ENCODE measurements around the gene TEAD3.

TEAD3 gene

DNA sequence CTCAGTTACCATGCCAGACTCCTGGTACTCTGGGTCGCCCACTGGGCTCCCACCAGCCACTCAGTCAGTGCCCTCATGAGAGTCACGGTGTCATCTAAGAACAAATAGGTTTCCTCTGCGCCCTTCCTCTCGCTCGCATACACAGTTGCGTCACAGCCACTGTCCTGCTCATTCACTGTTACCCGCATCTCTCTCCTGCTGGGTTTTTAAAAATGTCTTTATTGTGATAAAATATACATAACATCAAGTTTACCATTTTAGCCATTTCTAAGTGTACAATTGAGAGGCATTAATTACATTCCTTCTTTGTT, 4.0 kb downstream of the TEAD3 start:
- DNase-seq (ENCODE audit: low read depth in 1 of 2, low spot score in 1 of 2) = no peak

- DNase-seq (ENCODE audit: low read depth in 1 of 2, low spot score in 1 of 2) = no peak
These were observed 4.5 kb downstream of the TEAD3 start for GRCh38 chr6:35492258-35492973.

DNA sequence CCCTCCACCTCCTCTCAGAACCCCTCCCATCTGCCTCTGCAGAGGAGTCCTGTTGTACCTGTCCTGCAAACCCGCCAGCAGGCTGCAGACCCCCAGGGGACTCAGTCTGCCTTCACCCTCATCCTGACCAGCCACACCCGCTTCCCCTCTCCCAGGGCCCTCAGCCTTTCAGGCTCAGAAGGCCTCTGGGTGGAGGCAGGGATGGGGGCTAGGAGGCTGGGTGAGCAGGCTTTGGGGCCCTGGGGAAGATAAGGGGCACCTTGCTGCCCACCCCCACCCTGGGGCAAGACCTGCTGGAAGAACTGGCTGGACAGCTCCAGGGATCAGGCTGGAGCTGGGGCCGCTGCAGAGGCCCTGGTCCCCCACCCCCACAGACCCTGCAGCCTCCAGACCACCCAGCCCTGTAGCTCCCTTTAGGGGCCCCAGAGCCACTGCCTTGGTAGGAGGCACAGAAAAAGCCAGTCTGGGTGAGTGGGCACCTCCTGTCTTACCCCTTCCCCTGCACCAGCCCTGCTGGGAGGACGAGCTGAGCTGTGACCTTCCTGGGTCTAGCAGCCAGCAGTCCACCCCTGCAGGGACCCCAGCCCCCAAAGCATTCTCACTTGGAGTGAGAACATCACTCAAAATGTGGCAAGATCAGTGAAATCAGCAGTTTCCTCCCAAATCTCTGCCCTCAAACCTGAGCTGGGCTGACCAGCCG, 5.2 kb downstream of the TEAD3 start:
- no peak for DNase-seq (ENCODE audit: low read depth in 1 of 2, low spot score in 1 of 2)

- no peak for DNase-seq (ENCODE audit: low read depth in 1 of 2, low spot score in 1 of 2)
These were observed 5.9 kb downstream of the TEAD3 start for GRCh38 chr6:35490821-35491557.

- no peak for DNase-seq (ENCODE audit: low read depth in 1 of 2, low spot score in 1 of 2)
These were observed 6.7 kb downstream of the TEAD3 start for GRCh38 chr6:35489995-35490791.

- no peak for DNase-seq (ENCODE audit: low read depth in 1 of 2, low spot score in 1 of 2)
These were observed 7.8 kb downstream of the TEAD3 start for GRCh38 chr6:35489066-35489465.

DNA sequence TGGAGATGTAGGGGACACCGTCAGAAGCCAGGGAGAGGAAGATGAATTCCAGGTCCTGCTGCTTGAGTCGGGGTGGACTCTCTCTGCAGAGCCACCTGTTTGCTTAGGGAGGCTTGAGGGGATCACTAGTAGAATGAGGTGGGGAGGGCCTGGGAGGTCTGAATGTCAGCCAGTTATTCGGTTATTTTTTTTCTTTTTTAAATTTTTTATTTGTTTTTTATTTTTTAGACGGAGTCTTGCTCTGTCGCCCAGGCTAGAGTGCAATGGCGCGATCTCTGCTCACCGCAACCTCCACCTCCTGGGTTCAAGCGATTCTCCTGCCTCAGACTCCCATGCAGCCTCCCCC, 8.4 kb downstream of the TEAD3 start:
- no peak for DNase-seq (ENCODE audit: low read depth in 1 of 2, low spot score in 1 of 2)

- DNase-seq (ENCODE audit: low read depth in 1 of 2, low spot score in 1 of 2) = no peak
These were observed 9.0 kb downstream of the TEAD3 start for GRCh38 chr6:35487658-35488516.

DNA sequence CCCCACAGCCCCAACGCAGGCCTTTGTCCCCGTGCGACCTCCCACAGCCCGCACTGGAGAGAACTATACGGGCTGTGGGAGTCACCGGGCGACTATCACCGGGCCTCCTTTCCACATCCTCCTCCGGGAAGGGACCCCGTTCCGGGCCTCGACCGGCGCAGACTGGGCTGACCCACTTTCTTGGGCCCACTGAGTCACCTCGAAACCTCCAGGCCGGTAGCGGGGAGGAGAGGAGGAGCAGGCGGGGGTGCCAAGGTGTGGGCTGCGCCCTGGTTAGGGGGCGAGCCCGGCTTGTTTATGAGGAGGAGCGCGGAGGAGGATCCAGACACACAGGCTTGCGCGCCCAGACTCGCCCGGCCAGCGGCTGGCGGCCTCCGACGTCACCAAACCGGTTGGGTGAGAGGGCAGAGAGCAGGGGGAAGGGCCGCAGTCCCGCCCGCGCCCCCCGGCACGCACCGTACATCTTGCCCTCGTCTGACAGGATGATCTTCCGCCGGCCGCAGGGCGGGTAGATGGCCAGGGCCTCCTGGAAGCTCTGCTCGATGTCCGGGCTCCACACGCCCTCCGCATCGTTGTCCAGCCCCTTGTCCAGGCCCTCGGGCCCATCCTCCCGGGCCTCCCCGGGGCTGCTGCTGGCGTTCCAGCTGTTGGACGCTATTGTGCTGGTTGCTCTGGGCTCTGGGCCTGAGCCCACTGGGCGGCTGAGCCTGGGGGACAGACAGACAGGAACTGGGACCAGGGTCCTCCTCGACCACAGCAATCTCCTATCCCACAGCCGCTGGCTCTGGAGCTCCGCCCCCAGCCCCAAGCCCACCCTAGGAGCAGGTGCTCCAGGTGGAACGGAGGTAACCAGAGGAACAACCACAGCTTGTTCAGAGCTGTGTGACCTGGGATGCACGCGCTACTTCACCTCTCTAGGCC, 10.6 kb downstream of the TEAD3 start:
- no peak for DNase-seq (ENCODE audit: low read depth in 1 of 2, low spot score in 1 of 2)

DNA sequence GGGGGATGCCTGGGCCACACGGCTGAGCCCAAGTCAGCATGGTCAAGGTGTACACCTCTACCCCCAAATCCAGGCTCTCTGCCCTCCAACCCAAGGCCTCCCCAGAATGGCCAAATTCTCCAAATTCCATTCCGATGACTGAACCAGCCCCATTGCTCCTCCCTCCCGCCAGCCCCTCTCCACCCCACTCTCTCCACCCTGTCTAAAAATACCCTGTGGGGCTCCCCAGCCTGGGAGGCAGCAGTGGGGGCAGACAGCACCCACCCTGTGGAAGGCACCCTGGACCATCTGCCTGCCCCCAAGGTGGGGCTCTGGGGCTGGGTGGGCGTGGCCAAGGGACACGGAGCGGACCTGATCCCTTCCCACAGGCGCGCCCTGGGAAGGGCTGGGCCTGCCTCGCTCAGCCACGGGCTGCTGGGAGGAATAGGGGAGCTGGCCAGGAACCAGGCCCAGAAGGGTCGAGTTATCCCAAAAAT, 11.4 kb downstream of the TEAD3 start:
- DNase-seq (ENCODE audit: low read depth in 1 of 2, low spot score in 1 of 2) = no peak

GRCh38 chr6:35484921-35485392, 11.9 kb downstream of the TEAD3 start:
- no peak for DNase-seq (ENCODE audit: low read depth in 1 of 2, low spot score in 1 of 2)

DNA sequence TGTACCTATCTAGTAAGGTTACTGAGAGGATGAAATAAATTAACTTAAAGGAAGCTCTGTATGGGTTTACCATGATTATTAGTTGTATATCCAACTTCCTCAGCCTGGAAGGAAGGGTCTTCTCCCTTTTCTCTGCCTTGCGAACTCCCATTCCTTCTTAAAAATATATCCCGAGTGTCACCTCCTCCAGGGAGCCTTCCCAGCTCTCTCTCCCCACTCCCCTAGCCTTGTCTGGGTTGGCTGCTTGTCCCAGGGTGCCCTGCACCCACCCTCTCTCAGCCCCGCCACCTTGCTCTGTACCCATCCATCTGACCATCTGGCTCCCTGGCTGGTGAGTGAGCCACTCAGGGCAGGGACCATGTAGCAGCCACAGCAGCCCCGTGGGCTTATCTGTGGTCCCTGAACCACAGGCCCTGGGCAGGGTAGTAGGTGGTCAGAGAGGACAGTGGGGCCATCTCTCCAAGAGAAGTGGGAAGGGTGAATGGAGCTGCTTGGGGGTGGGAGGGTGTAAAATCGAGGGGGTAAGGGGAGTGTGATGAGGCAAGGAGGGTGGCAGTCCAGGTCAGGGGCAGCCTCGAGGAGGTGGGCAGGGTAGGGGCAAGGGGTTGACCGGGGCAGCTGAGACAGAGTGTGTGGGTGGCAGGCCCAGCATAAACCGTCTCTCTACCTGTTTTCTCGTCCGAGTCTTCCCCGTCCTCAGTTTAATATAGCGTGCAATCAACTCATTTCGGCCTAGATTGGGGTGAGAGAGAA, 12.8 kb downstream of the TEAD3 start:
- no peak for DNase-seq (ENCODE audit: low read depth in 1 of 2, low spot score in 1 of 2)

DNA sequence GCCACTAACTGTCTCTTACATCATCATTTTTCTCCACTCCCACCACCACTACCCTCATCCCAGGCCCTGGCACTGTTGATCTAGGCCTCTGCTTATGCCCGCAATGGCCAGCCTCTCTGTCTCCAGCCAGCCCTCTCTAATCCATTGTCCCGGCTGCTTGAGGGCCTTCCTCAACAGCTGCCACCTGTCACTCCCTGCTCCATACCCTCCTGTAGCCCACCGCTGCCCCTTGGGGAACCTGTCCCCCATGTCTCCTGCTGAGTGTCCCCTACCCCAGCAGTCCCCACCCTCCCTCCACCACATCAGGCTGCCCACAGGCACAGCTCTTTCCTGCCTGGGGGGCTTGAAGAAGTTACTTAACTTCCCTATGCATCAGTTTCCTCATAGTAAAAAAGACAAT, 13.4 kb downstream of the TEAD3 start:
- no peak for DNase-seq (ENCODE audit: low read depth in 1 of 2, low spot score in 1 of 2)

- no peak for DNase-seq (ENCODE audit: low read depth in 1 of 2, low spot score in 1 of 2)
These were observed 13.8 kb downstream of the TEAD3 start for GRCh38 chr6:35483062-35483461.

DNA sequence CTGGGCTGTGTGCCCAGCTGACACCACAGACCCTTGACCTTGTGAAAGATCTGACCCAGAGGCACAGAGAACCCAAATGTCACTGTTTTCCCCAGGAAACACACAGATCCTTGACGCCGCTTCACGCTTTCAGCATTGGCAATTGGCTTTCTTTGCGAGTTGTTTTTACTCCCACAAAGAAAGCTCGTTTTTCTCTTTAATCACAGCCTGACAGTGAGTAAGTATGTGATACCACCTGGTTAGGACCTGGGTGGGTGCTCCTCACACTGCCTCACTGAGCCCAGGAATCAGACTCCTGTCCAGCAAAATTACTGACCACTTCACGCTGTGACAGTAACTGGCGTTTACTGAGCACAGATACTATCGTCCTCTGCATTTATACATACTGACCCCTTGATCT, 15.7 kb downstream of the TEAD3 start:
- no peak for DNase-seq (ENCODE audit: low read depth in 1 of 2, low spot score in 1 of 2)

DNA sequence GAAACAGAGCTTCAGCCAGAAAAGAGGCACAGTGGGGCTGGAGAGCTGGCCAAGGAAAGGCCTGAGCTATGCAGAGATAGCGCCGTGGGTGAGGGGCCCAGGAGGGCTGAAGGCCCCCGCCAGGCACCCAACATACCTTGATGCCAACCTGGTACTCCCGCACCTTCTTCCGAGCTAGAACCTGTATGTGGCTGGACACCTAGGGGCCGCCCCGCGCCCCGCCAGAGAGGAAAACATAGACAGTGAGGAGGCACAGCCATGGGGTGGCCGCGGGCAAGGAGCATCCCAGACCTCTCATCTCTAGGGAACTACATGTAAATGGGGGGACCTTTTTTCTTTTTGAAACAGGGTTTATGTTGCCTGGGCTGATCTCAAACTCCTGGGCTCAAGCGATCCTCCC, 16.7 kb downstream of the TEAD3 start:
- DNase-seq (ENCODE audit: low read depth in 1 of 2, low spot score in 1 of 2) = no peak

DNA sequence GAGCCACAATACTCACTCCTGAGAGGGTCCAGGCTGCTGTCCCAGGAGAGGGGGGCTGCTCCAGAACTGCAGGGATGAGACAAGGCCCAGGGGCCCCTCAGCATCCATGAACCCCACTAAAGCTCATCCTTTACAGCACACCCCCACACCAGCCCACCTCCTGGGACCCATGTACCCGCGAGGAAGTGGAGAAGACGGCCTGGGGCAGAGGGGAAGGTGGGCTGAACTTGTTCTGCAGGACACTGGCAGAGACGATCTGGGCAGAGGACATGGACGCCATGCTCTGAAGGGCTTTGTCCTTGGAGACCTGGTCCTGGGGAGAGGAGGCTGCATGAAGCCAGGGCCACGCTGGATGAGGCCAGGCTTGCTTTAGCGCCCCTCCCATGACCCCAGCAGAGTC, 18.6 kb downstream of the TEAD3 start:
- no peak for DNase-seq (ENCODE audit: low read depth in 1 of 2, low spot score in 1 of 2)

- no peak for DNase-seq (ENCODE audit: low read depth in 1 of 2, low spot score in 1 of 2)
These were observed 19.2 kb downstream of the TEAD3 start for GRCh38 chr6:35477551-35478179.
